ENCODE data around the gene FAM217B.

FAM217B gene

DNA sequence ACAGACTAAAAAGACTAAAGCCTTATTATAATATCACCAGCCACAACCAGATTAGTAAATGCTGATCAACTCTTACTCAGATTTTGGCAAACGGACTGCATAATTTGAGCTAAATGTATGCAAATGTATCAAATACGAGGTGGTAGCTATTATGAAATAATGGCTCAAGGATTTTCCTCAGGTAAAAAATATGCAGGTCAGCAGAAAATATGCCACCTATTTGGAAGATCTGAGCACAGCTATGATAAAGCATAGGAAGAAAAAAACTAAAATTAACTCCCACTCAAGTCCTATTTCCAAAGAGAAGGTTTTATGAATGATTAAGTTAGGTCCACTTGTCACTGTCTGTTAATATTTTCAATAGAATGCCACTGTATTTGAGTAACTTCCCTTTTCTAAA lies 29.1 kb upstream of the FAM217B start:
- DNase-seq (ENCODE audit: low read depth): no peak
- TF ChIP-seq, protein P1, sequence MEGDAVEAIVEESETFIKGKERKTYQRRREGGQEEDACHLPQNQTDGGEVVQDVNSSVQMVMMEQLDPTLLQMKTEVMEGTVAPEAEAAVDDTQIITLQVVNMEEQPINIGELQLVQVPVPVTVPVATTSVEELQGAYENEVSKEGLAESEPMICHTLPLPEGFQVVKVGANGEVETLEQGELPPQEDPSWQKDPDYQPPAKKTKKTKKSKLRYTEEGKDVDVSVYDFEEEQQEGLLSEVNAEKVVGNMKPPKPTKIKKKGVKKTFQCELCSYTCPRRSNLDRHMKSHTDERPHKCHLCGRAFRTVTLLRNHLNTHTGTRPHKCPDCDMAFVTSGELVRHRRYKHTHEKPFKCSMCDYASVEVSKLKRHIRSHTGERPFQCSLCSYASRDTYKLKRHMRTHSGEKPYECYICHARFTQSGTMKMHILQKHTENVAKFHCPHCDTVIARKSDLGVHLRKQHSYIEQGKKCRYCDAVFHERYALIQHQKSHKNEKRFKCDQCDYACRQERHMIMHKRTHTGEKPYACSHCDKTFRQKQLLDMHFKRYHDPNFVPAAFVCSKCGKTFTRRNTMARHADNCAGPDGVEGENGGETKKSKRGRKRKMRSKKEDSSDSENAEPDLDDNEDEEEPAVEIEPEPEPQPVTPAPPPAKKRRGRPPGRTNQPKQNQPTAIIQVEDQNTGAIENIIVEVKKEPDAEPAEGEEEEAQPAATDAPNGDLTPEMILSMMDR (IDR thresholded peaks at IDR 0.05; ENCODE audit: control insufficient read depth, insufficient read depth, low read depth, low read length, missing control alignments): no peak
- no peak overlapping the region for H3K4me3 ChIP-seq (ENCODE audit: control insufficient read depth, low read depth, low read length)

DNA sequence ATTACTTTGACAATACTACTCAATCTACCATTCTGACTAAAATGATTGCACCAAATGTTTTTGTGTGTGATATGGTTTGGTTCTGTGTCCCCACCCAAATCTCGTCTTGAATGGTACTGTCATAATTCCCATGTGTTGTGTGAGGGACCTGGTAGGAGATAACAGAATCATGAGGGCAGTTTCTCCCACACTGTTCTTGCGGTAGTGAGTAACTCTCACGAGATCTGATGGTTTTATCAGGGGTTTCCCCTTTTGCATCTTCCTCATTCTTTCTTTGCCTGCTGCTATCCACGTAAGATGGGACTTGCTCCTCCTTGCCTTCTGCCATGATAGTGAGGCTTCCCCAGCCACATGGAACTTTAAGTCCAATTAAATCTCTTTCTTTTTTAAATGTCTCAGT lies 27.6 kb upstream of the FAM217B start:
- TF ChIP-seq, protein P1 (IDR thresholded peaks at IDR 0.05; ENCODE audit: control insufficient read depth, insufficient read depth, low read depth, low read length, missing control alignments): no peak
- DNase-seq (ENCODE audit: low read depth): no peak
- no peak overlapping the region for H3K4me3 ChIP-seq (ENCODE audit: control insufficient read depth, low read depth, low read length)

DNA sequence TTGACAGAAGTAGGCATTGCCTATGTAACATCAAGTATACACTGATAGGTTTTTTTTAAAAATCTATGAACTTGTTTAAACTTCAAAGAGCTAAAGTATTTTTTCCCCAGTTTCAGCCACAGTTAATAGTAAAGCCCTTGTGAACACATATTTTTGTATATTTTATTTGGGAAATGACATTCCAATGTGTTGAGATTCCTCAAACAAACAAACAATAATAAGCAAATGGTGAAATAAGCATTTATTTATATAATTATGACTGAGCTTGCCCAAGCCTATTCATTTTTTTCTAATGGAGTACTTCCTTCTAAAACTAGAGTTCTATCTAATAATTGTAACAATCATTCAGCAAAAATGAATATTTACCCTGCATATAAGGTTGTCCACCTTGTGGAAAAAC lies 19.2 kb upstream of the FAM217B start:
- TF ChIP-seq, protein P1 (IDR thresholded peaks at IDR 0.05; ENCODE audit: control insufficient read depth, insufficient read depth, low read depth, low read length, missing control alignments): no peak
- no peak overlapping the region for H3K4me3 ChIP-seq (ENCODE audit: control insufficient read depth, low read depth, low read length)

GRCh38 chr20:59923514-59923913 lies 16.7 kb upstream of the FAM217B start:
- no peak for DNase-seq (ENCODE audit: low read depth)
- no peak overlapping the region for H3K4me3 ChIP-seq (ENCODE audit: control insufficient read depth, low read depth, low read length)
- TF ChIP-seq, protein P1 (IDR thresholded peaks at IDR 0.05; ENCODE audit: control insufficient read depth, insufficient read depth, low read depth, low read length, missing control alignments): no peak

More for the DNA sequence above, 19.2 kb upstream of the FAM217B start:
- no peak for DNase-seq (ENCODE audit: low read depth)

DNA sequence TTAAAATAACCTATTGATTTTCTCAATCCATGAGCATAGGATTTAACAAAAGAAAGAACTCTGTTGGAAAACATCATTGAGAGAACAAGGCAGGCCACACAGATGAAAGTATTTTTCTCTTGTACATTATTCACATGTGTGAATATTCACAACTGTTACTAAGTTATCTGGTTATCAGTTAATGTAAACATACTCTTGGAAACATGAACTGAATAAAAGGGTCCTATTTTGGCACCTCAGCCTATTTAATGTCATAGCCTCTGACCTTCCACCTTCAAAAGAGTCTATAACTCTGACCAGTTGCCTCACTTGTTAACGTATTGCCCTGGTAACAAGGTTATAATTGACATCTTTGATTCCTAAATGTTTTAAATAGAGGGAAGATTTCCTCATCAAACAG lies 14.8 kb upstream of the FAM217B start:
- DNase-seq (ENCODE audit: low read depth): no peak
- TF ChIP-seq, protein P1 (IDR thresholded peaks at IDR 0.05; ENCODE audit: control insufficient read depth, insufficient read depth, low read depth, low read length, missing control alignments): no peak
- no peak overlapping the region for H3K4me3 ChIP-seq (ENCODE audit: control insufficient read depth, low read depth, low read length)

- H3K4me3 ChIP-seq (ENCODE audit: control insufficient read depth, low read depth, low read length): no peak overlapping the region
- DNase-seq (ENCODE audit: low read depth): no peak
- TF ChIP-seq, protein P1 (IDR thresholded peaks at IDR 0.05; ENCODE audit: control insufficient read depth, insufficient read depth, low read depth, low read length, missing control alignments): no peak
Observed at GRCh38 chr20:59925899-59926298, 14.3 kb upstream of the FAM217B start.
